Panc1 (cell line): Measurements from ENCODE around the gene RIOK3. TPM values are rescaled to one million over a fixed set of nuclear protein-coding genes. Genes with fewer than 3 reads are reported as not detected.
A peak's percentile ranks its signal among the peaks of the same experiment; 100 is the strongest.

Experiments used
- ATAC-seq: fragments of 200-7000 bp; cut with Tn5 transposase; 2 replicates; pipeline ENCODE4 v1.9.1; 2020; ENCODE audit warnings: mild to moderate bottlenecking, moderate library complexity
- BruUV-seq: library from RNA; stranded (reverse); fragments of 400-500 nt; replicated peaks from 2 replicates; lab custom pipeline; 2021; lab: Mats Ljungman, UMichigan
- CTCF ChIA-PET: fragments of 300-600 bp; sonication (Branson Sonifier 250); formaldehyde crosslinking; loops from one replicate; lab custom pipeline; 2022; ENCODE audit warnings: antibody characterized with exemption; lab: Charles Lee
- POLR2A ChIA-PET: fragments of 300-600 bp; sonication (Branson Sonifier 250); formaldehyde crosslinking; loops from one replicate; lab custom pipeline; 2022; ENCODE audit warnings: antibody characterized with exemption; lab: Charles Lee
- DNase-seq: peaks from one replicate; pipeline ENCODE4 v3.0.0-alpha.2; 2010; ENCODE audit warnings: low read depth, low spot score
- H3K27ac ChIP-seq: 2 replicates; pipeline ENCODE4 v1.5.1; 2011; ENCODE audit warnings: mild to moderate bottlenecking, low read length, inconsistent platforms
- H3K27me3 ChIP-seq: fragments of 200-500 bp; sonication (Bioruptor generic); 2 replicates; pipeline ENCODE4 v1.6.0; 2014; ENCODE audit warnings: low read length, inconsistent platforms; ENCODE audit not compliant: control insufficient read depth, insufficient read depth
- H3K36me3 ChIP-seq: fragments of 200-500 bp; sonication (Bioruptor generic); 2 replicates; pipeline ENCODE4 v1.5.1; 2014; ENCODE audit warnings: inconsistent platforms, mild to moderate bottlenecking, low read length, moderate library complexity; ENCODE audit not compliant: control insufficient read depth, insufficient read depth
- H3K4me1 ChIP-seq: 2 replicates; pipeline ENCODE4 v1.5.1; 2011; ENCODE audit warnings: inconsistent platforms, mild to moderate bottlenecking, low read length, moderate library complexity; ENCODE audit not compliant: control insufficient read depth, insufficient read depth
- H3K4me3 ChIP-seq, 2 experiments: 2 replicates each; pipeline ENCODE4 v1.5.1; 2011 to 2012; ENCODE audit warnings: low read depth in 2 of 2, low read length in 2 of 2, mild to moderate bottlenecking in 2 of 2, inconsistent platforms in 1 of 2, moderate library complexity in 1 of 2
- H3K9me3 ChIP-seq: fragments of 200-500 bp; sonication (Bioruptor generic); 2 replicates; pipeline ENCODE4 v1.5.1; 2014; ENCODE audit warnings: low read depth, mild to moderate bottlenecking, inconsistent platforms, low read length, moderate library complexity; ENCODE audit not compliant: control insufficient read depth, insufficient read depth
- CTCF ChIP-seq: fragments of 450-650 bp; IDR thresholded peaks from 2 replicates; pipeline ENCODE4 v1.5.1; 2017; ENCODE audit warnings: mild to moderate bottlenecking
- POLR2AphosphoS5 ChIP-seq: IDR thresholded peaks from 2 replicates; pipeline ENCODE4 v1.6.1; 2012; ENCODE audit warnings: mild to moderate bottlenecking, low read depth, low read length, moderate library complexity
- REST ChIP-seq, 2 experiments: IDR thresholded peaks; 2 replicates each; pipeline ENCODE4 v1.6.1; 2011 to 2012; ENCODE audit warnings: low read depth in 2 of 2, control low read depth in 1 of 2, low read length in 1 of 2, mild to moderate bottlenecking in 1 of 2, moderate library complexity in 1 of 2; ENCODE audit not compliant: insufficient read depth in 1 of 2
- SIN3A ChIP-seq: IDR thresholded peaks from 2 replicates; pipeline ENCODE4 v1.6.1; 2012; ENCODE audit warnings: low read depth, mild to moderate bottlenecking, low read length, moderate library complexity, borderline replicate concordance; ENCODE audit not compliant: insufficient read depth
- TCF7L2 ChIP-seq: IDR thresholded peaks from 2 replicates; pipeline ENCODE4 v1.6.1; 2011; ENCODE audit warnings: mild to moderate bottlenecking, low read depth, low read length, inconsistent platforms
- in situ Hi-C: cut with HindIII; loops from 2 replicates; pipeline ENCODE4 v1.10.0; 2016; ENCODE audit warnings: low sequenced_read_pairs, low pct_unique_long_range_greater_than_20kb
- intact Hi-C: fragments of 100-400 bp; cut with micrococcal nuclease; formaldehyde crosslinking; loops from one replicate; pipeline ENCODE4 v1.10.0; 2022; ENCODE audit not compliant: unreplicated experiment
- total RNA-seq: library from RNA; stranded (reverse); gene quantifications from one replicate; pipeline ENCODE4 v1.2.1, GENCODE V29; 2021; ENCODE audit not compliant: unreplicated experiment

Gene RIOK3
- total RNA-seq, 1 experiment from 2014 or later: 74.7 TPM

- no peak for DNase-seq
- Histone ChIP-seq H3K27ac (peak overlapping the region; percentile 58), H3K9me3 (no peaks in the 10 kb centered on the region), H3K36me3 (no peaks in the 10 kb centered on the region), H3K4me1 (peaks cover 25% of the 10 kb centered on the region), H3K27me3 (no peaks in the 10 kb centered on the region), H3K4me3 (no peak overlapping the region)
- CTCF ChIA-PET: no interaction called here
- TF ChIP-seq TCF7L2 (no peak), REST (IDR thresholded peaks at IDR 0.05; ENCODE audit: insufficient read depth in 1 of 2, low read depth in 2 of 2, low read length in 1 of 2) (no peak), POLR2AphosphoS5 (no peak), SIN3A (no peak), CTCF (no peak)
- no peak for ATAC-seq
- in situ Hi-C loops: no loop called here
- intact Hi-C loops: no loop called here
- no TSS peak for BruUV-seq
- POLR2A ChIA-PET: no interaction called here
Measured at GRCh38 chr18:23405636-23406035, 47.5 kb upstream of the RIOK3 start.

GRCh38 chr18:23406271-23406787 is 46.8 kb upstream of the RIOK3 start:
- Histone ChIP-seq H3K9me3 (no peaks in the 10 kb centered on the region), H3K36me3 (no peaks in the 10 kb centered on the region), H3K4me1 (peaks cover 19% of the 10 kb centered on the region), H3K27me3 (no peaks in the 10 kb centered on the region), H3K27ac (peak overlapping the region; percentile 58; the same call in 1 of the 2 replicates), H3K4me3 (no peak overlapping the region)
- TF ChIP-seq POLR2AphosphoS5 (no peak), SIN3A (no peak), CTCF (no peak), TCF7L2 (no peak), REST (IDR thresholded peaks at IDR 0.05; ENCODE audit: insufficient read depth in 1 of 2, low read depth in 2 of 2, low read length in 1 of 2) (no peak)
- no TSS peak for BruUV-seq
- DNase-seq (no peak), ATAC-seq (0 out of 2 replicates have a peak, but pooled peaks have one; percentile 47)
- CTCF ChIA-PET: interaction anchor here (0.5 kb wide), 1 partner anchor 272 kb away, joined by 6 read pairs; no protein-coding TSS in a partner anchor
- POLR2A ChIA-PET: interaction anchor here (0.5 kb wide), 1 partner anchor 156 kb away, joined by 4 read pairs; no protein-coding TSS in a partner anchor
- in situ Hi-C loops: no loop called here
- intact Hi-C loops: no loop called here
